GM18520 (cell line): Measurements from ENCODE around the gene CHTF18.
"Not testable (repeated sequence)": the region's sequence is repeated elsewhere in the genome, so short reads cannot be mapped to it uniquely, and the experiment has no call there.

Source experiments
- ATAC-seq: cut with Tn5 transposase; IDR thresholded peaks from one replicate; pipeline ENCODE4 v1.9.1; 2021; ENCODE audit not compliant: unreplicated experiment

The CHTF18 gene

GRCh38 chr16:774086-775001 lies 14.1 kb upstream of the CHTF18 start:
- ATAC-seq, result no peak

GRCh38 chr16:775236-775796 lies 13.1 kb upstream of the CHTF18 start:
- ATAC-seq, result no peak

- not testable (repeated sequence) for ATAC-seq
Observed at GRCh38 chr16:776298-776697, 12.1 kb upstream of the CHTF18 start.

- no peak for ATAC-seq
Observed at GRCh38 chr16:776824-777223, 11.6 kb upstream of the CHTF18 start.

GRCh38 chr16:777826-778225 lies 10.6 kb upstream of the CHTF18 start:
- no peak for ATAC-seq

- ATAC-seq, result no peak
Observed at GRCh38 chr16:778447-778846, 10.0 kb upstream of the CHTF18 start.

GRCh38 chr16:778909-779527 lies 9.4 kb upstream of the CHTF18 start:
- ATAC-seq, result no peak

- ATAC-seq, result no peak
Observed at GRCh38 chr16:779561-779960, 8.9 kb upstream of the CHTF18 start.

GRCh38 chr16:780296-780695 lies 8.1 kb upstream of the CHTF18 start:
- no peak for ATAC-seq

GRCh38 chr16:781346-782010 lies 6.9 kb upstream of the CHTF18 start:
- ATAC-seq, result no peak

GRCh38 chr16:782258-782657 lies 6.2 kb upstream of the CHTF18 start:
- no peak for ATAC-seq

- no peak for ATAC-seq
Observed at GRCh38 chr16:782766-783403, 5.5 kb upstream of the CHTF18 start.

GRCh38 chr16:783404-784161 lies 4.8 kb upstream of the CHTF18 start:
- ATAC-seq, result no peak

- no peak for ATAC-seq
Observed at GRCh38 chr16:784431-784830, 4.0 kb upstream of the CHTF18 start.

- no peak for ATAC-seq
Observed at GRCh38 chr16:785563-786535, 2.6 kb upstream of the CHTF18 start.

- ATAC-seq, result no peak
Observed at GRCh38 chr16:787321-787966, 976 bp upstream of the CHTF18 start.

- ATAC-seq, result no peak
Observed at GRCh38 chr16:787978-788398, 432 bp upstream of the CHTF18 start, which contains the start of gene RPUSD1. TSS of gene RPUSD1 (minus strand) at chr16:788381. CDS start at chr16:787737, 644 bp downstream.

GRCh38 chr16:789191-789850 lies 901 bp downstream of the CHTF18 start:
- ATAC-seq, result no peak
